Daoy (cell line): ENCODE results near the gene PPP3CA. TPM values are rescaled to one million over a fixed set of nuclear protein-coding genes. Genes with fewer than 3 reads are reported as not detected.
"Not testable (repeated sequence)": the region's sequence is repeated elsewhere in the genome, so short reads cannot be mapped to it uniquely, and the experiment has no call there.

Experiments
- DNase-seq: peaks from one replicate; pipeline ENCODE4 v3.0.0-alpha.2; 2015; ENCODE audit warnings: low read depth
- total RNA-seq: library from RNA; depleted of rRNA; stranded (reverse); fragments of >200 nt; shearing (Covaris generic); gene quantifications from 2 replicates; pipeline ENCODE4 v1.2.3, GENCODE V29; 2014

PPP3CA gene
- total RNA-seq, 1 experiment from 2014 or later = 10.1 TPM

GRCh38 chr4:101141855-101142254, 205.5 kb downstream of the PPP3CA start:
- no peak for DNase-seq

DNA sequence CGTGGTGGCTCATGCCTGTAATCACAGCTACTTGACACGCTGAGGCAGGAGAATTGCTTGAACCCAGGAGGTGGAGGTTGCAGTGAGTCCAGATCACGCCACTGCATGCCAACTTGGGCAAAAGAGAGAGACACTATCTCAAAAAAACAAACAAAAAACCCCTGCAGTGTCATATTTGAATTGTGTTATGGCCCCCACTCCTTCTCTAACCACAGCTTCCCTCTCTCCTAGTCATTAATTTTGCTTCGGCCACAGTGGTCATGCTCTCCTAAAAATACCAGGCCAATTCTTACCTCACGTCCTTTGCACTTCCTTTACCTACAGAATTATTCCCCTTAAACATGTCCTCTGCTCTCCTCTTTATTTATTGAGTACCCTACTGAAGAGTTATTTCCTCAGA, 206.1 kb downstream of the PPP3CA start:
- no peak for DNase-seq

GRCh38 chr4:101140228-101140627, 207.1 kb downstream of the PPP3CA start:
- DNase-seq = no peak

- DNase-seq = no peak
Observed at GRCh38 chr4:101136373-101137370, 210.7 kb downstream of the PPP3CA start.

DNA sequence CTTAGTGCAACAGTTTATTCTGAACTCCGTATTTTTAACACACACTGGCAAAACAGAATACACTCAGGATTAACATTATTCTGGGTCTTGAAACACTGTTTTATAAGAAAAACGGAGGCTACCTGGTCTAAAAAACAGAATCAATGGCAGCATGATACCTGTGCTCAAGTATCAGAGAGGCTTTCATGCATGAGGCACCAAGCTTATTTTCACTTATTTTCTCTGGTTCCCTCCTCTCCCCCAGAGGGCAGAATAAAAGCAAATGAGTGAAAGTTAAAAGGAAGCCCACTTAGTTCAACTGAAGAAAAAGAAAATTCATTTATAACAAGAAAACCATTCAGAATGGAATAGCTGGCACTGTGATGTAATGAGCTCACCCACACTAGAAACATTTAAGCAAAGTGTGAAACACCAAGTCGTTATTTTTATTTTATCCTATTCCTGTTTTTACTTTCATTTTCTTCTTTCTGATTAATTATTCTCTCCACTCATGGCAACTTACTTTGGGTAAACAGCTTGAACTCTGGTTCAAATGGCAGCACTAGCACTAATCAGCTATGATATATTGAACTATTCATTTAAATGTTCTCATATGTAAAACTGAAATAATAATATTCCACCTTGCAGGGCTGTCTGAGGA, 211.8 kb downstream of the PPP3CA start:
- no peak for DNase-seq

- DNase-seq = not testable (repeated sequence)
Observed at GRCh38 chr4:101131058-101131457, 216.3 kb downstream of the PPP3CA start.

DNA sequence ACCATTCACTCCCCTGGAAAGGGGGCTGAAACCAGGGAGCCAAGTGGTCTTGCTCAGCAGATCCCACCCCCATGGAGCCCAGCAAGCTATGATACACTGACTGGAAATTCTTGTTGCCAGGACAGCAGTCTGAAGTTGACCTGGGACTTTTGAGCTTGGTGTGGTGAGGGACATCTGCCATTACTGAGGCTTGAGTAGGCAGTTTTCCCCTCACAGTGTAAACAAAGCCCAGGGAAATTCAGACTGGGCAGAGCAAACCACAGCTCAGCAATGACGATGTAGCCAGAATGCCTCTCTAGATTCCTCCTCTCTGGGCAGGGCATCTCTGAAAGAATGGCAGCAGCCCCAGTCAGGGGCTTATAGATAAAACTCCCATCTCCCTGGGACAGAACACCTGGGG, 218.4 kb downstream of the PPP3CA start:
- DNase-seq = not testable (repeated sequence)

DNA sequence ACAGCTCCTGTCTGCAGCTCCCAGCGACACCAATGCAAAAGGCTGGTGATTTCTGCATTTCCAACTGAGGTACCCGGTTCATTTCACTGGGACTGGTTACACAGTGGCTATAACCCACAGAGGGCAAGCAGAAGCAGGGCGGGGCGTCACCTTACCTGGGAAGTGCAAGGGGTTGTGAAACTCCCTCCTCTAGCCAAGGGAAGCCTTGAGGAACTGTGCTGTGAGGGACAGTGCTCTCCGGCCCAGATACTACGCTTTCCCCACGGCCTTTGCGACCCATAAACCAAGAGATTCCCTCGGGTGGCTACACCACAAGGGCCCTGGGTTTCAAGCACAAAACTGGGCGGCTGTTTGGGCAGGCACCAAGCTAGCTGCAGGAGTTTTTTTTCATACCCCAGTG, 218.9 kb downstream of the PPP3CA start:
- no peak for DNase-seq

- DNase-seq = no peak
Observed at GRCh38 chr4:101127176-101127790, 220.0 kb downstream of the PPP3CA start.

GRCh38 chr4:101126059-101126458, 221.3 kb downstream of the PPP3CA start:
- no peak for DNase-seq

GRCh38 chr4:101125045-101125942, 222.0 kb downstream of the PPP3CA start:
- DNase-seq = no peak

DNA sequence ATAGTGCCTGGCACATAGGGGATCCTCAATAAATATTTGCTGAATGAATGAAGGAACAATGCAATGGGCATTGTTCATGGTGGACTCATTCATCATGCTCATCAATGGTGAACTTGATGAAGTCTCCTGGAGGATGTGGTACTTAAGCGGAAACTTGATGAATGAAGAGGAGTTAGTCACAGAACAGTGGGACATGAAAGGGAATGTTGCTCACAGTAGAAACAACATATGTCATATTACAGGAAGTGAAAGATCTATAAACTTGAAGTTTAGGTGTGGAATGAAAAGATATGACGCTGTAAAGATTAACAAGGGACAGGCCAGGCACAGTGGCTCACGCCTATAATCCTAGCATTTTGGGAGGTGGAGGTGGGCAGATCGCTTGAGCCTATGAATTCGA, 224.1 kb downstream of the PPP3CA start:
- DNase-seq = no peak

GRCh38 chr4:101122019-101122418, 225.3 kb downstream of the PPP3CA start:
- no peak for DNase-seq

GRCh38 chr4:101119141-101119540, 228.2 kb downstream of the PPP3CA start:
- DNase-seq = no peak

GRCh38 chr4:101118617-101119016, 228.7 kb downstream of the PPP3CA start:
- DNase-seq = no peak

- DNase-seq = no peak
Observed at GRCh38 chr4:101115887-101116286, 231.4 kb downstream of the PPP3CA start.

DNA sequence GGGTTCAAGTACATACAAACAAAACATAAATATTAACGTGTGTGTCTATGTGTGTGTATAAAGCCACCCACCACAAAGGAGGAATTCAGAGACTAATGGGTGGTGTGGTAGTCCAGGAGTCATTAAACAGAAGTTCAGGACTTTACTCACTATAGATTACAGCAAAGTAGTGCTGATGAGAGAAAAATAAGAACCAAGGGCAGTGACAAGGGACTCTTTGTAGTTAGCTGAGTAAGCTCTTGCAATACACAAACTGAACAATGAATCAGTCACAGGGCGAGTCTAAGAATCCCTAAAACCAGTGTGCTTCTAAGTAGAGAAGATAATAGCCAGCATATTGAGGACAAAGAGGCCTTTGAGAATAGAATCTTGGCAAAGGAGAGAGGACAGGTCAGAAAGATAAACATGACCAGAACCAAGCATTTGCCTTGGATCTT, 232.4 kb downstream of the PPP3CA start:
- DNase-seq = no peak

DNA sequence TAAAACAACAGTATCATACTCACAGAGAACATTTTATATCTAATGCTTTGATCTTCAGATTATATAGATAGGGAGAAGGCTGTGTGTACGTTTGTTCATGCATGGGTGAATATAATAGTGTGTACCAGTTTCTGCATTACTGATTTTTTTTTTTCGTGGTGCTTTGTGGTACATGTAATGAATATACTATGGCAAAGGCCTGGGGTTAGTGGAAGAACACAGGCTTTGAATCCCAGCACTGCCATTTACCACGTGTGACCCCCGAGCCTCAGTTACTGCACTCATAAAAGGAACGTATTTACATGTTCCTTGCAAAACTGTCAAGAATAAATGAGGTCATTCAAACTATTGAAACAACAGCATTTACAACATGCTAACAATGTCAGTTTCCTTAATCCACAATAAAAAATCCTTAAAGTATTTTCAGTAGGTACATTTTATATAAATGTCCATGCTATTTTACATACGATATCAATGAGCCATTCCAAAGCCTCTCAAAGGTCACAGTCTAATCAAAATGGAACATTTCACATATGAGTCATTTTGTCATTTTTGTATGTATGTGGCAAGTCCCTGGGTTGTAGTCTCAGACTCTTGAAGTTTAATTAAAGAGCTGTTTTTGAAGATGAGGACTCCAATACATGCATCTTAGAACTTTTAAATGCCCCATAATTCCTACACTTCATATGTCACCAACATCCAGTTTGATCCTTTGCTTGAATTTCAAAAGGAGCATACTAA, 242.8 kb downstream of the PPP3CA start:
- no peak for DNase-seq

DNA sequence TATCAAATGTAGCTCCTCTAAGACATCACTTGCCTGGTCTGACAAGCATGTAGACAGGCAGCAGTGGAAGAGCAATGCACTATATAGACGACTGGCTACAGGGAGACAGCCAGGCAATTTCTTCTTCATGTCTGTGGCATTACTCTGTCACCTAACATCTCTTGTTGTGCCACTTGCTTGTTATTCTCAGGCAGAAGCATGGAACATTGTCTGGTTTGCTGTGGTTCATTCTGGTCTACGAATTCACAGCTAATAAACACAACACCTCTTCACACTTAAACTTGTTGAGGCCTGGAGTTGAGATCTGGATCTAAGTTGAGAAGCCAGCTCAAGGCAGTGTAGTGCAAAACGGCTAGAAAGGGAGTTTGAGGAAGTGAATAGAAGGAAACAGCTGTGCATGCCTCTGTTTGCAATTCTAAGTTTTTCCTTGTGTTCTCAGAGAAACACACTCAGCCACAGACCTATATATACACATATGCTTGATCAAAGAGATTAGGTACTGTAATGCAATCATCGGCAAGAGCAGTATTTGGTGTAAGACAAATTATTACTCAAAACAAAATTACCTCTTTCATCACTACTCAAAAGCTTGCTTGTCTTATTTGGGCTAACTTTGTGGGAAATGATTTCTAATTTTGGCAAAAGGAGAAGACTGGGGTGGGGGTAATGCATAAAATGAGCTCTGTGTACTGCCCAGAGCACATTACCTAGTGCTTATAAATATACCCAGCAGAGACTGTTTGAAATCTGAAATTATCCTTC, 243.8 kb downstream of the PPP3CA start:
- DNase-seq = no peak
